Stimulated activated CD8-positive, alpha-beta memory T cell treated with anti-CD3 and anti-CD28 coated beads, Interleukin-15, amount 100 ng/mL, for 4 hours (primary cell): Measurements from ENCODE around the gene LSAMP.

Experiments
- DNase-seq, 2 donors: peaks; one replicate each; pipeline ENCODE4 v3.0.0-alpha.2; 2020; ENCODE audit warnings: low read depth in 2 of 2

Gene LSAMP

GRCh38 chr3:116445311-116445841 lies at the start of gene LSAMP:
TSS of gene LSAMP (minus strand) at chr3:116445487.
- no peak for DNase-seq

DNA sequence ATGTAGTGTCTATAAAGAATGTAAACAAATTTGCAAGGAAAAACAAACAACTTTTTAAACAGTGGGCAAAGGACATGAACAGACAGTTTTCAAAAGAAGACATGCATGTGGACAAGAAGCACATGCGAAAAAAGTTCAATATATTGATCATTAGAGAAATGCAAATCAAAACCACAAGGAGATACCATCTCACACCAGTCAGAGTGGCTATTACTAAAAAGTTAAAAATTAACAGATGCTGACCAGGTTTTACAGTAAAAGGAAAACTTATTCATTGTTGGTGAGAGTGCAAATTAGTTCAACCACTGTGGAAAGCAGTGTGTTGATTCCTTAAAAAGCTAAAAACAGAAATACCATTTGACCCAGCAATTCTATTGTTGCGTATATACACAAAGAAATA lies 47.1 kb upstream of the LSAMP start:
- DNase-seq = no peak

DNA sequence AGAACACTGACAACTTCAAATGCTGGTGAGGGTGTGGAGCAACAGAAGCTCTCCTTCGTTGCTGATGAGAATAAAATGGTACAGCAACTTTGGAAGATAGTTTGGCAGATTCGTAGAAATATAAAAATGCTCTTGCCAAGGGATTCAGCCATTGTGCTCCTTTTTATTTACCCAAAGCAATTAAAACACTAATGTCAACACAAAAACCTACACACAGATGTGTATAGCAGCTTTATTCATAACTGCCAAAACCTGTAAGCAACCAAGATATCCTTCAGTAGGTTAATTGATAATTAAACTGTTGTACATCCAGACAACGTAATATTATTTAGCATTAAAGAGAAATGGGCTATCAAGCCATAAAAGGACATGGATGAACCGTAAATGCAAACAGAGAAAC lies 37.8 kb upstream of the LSAMP start:
- no peak for DNase-seq

GRCh38 chr3:116476691-116477090 lies 31.4 kb upstream of the LSAMP start:
- DNase-seq = no peak

DNA sequence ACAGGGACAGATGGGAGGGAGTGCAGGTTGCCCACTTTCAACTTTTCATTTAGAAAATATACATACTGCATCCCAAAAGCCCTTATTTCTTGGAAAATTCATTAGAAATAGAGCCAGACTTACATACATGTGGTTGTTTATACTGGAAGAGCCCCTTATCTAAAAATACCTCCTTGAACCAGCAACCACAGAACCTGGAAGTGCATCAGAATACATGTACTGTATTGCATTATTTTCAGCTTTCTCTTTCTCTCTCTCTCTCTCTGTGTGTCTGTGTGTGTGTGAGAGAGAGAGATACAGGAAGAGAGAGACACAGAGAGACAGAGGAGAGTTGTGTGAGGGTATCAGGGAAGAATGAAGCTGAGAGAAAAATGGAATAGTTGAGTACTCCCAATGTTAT lies 29.5 kb upstream of the LSAMP start:
- DNase-seq = no peak

DNA sequence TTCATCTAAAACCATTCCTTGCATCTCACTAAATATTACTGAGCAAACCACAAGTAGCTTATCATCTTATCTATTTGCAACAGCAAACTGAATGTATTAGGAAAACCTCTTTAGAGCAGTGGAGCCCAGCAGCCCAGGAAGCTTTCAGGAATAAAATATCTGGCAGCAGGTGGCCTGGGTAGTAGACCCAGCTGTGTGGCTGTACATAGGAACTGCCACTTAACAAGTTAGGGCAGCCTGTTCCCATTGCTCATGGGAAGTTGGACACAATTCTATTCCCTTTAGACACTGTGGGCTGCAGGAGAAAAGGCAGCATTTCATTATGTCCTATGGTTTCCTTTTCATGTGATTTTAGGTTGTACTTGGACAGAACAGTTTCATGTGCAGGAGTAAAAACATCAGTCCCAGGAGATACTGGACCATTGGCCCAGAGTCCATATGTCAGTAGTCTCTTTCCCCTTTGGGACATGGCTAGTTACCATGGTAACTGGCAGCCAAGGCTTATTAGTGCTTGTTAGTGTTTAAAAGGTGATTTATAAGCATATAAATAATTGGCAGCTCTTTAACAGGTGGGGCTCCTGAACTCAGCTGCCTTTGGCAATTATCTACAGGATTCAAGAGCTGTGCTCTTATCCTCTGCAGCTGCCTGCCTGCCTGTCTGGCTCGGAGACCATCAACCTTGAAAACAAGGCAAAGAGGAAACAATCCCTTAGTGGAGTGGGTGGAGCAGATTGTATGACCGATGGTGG lies 28.9 kb upstream of the LSAMP start:
- no peak for DNase-seq

DNA sequence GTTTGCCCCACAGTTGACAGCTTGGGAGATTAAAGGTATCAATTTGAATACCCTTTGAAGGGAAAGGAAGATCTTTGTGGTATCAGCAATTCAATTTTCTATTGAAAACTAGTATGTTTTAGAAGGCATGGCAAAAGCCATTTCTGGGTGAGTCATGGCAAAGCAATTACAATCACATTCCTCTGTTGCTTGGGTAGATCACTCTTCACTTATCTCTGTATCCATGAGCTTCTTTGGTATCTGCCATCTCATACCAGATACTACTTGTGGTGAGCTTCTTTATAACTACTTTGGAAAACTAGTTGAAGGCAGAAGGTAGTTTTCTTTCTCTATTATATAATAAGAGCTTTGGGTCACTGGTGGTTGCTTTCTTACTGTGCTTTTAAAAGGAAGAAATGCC lies 28.3 kb upstream of the LSAMP start:
- no peak for DNase-seq

GRCh38 chr3:116470605-116471197 lies 25.4 kb upstream of the LSAMP start:
- DNase-seq = no peak

DNA sequence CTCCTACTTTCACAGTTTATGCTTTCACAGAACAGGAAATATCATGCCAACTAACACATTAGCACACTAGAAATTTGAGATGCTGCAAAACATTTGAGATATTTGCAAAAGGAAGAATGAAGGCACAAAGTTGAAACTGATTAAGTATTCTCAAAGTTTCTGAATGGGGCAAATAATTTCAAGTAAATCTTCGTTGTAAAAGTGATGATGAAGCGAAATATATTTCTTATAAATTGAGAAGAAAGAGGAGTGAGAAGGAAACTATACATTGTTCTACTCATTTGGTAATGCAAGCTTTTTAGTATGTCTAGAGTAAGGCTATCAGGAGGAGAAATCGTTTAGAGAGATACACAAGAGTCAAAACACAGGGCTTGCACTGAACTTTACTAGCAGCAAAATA lies 24.3 kb upstream of the LSAMP start:
- no peak for DNase-seq

DNA sequence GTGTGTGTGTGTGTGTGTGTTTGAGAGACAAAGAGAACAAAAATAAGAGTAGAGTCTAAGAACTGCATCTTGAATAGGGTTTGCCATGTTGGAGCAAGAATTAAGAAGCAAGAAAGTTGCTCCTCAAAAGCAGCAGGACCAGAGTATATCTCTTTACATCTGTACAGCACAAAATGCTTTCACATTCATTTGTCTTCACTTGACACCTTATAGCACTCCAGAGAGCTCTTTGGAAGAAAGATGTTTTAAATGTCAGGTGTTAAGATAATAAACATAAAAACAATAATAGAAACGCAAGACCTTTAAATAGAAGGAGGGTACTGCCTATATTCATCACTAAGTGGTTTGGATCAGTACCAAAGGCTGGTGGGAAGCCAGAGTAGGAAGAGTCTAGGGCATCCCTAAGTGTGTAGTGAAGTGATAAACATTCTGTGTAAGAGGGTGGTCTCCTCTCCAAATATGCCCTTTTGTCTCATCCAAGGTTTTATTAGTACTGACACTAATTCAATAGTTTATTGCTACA lies 19.1 kb upstream of the LSAMP start:
- DNase-seq = no peak

- no peak for DNase-seq
Observed at GRCh38 chr3:116453666-116454346, 8.5 kb upstream of the LSAMP start.

DNA sequence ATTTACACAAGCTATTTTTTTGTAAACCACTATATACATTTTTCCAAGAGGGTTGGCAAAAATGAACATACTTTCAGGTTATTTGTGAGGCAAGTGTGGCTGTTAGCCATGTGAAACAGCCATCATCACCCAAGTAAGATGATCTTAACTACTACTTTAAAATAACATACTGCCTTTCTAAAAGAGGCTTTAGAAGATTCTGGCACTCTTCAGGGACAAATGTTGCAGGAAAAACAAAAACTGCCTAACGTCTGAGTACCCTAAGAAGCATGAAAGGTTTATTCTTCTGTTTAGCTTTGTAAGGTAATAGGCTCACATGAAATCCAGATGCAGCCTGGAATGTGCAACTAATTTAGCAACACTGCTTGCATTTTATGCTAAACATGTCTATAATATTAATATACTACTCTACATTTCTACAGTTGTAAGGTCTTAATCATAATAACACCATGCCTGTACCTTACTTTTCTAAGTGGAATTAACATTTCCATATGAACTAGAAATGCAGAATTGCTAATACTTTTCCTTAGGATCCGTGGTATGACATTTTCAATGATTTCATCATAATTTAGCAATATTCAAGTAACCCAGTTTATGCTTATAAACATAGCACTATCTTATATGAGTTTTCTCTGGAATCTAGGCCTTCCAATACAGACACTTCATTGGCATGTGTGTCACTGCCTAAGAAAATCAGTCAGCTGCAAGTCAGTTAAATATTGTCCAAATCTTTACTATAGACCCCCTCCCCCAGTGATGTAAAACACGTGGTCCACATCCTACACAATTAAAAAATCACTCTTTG lies 4.5 kb upstream of the LSAMP start:
- no peak for DNase-seq

- DNase-seq = no peak
Observed at GRCh38 chr3:116445990-116446389, 703 bp upstream of the LSAMP start.

DNA sequence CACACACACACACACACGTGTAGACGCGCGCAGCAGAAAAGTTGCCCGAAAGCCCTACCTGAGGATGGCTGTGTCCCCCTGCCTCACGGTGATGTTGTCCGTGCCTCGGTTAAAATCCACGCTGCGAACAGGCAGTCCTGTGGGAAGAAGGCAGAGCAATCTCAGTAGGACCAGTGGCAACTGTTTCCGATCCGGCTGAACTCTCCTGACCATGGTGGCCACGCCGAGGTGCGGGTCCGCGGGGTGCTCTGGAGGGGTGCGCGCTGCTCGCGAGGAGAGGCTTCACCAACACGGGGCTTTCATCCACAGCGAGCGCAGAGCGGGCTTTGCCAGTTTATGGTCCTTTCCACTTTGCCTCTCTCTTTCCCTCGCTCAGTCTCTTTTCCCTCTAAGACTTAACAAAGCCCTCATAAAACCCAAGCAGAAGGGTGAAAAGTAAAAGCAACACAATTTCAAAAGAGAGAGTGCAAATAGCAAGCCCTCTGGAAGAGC lies 422 bp downstream of the LSAMP start:
- no peak for DNase-seq

DNA sequence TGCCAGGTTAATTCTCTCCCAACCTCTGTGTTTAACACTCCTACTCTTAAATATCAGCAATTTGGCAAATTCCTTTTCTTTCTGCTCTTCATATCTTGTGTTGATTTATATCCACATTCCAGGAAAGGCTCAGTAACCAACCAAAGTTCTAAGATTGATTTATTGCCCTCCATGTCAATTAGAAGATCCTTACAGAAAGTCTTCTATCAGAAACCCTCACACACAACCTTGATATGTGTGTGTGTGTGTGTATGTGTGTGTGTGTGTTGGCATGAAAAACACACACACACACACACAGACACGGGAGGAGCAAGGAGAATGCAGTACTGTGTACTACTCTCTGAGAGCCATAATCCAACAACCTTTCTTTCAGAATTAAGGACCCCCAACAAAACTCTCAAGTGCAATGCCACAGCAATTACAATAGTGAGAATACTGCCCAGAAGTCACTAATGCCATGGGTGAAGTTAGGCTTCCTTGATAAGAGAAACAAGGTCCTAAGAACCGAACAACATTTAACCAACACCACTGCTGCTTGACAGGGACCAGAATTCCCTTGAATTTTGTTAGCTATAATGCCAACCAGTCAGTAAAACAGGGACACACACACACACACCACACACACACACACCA lies 1.1 kb downstream of the LSAMP start:
- no peak for DNase-seq

- DNase-seq = no peak
Observed at GRCh38 chr3:116443191-116443661, 2.1 kb downstream of the LSAMP start.

- no peak for DNase-seq
Observed at GRCh38 chr3:116442331-116443021, 2.8 kb downstream of the LSAMP start.

DNA sequence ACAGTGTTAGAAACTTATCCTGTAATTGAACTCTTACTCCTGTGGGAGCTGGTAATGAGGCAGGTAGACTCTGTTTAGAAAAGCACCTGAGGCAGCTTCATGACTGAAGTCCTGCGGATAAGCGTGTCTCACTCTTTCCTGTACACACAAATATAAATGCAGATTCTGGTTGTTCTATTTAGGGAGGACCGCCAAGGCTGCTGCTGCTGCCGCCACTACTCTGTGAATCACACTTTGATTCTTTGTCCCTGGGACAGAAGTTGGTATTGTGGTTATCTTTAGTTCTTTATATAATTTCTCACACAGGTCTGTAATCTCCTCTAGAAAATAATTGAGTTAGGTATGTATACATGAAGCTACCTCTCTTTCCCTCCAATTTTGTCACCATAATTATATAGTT lies 3.6 kb downstream of the LSAMP start:
- DNase-seq = no peak

DNA sequence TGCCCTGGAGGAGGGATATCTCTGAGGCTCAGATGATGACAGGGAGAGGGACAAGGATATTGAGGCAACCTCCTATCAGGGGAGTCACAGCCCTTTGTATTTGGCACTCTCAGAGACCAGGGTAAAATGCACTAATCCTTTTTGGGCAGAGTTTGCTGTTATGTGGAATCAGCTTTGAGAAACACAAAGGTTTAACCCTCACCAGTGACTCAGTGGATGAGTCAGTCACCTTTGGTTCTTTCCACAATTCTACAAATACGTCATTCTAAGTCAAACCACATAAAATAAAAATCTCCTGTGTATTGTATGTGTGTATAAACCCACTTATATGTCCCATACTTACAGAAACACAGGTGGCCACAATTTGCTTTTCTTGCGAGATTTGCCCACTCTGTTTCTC lies 5.1 kb downstream of the LSAMP start:
- DNase-seq = no peak

GRCh38 chr3:116433552-116433951 lies 11.7 kb downstream of the LSAMP start:
- no peak for DNase-seq
